Panc1 (cell line): ENCODE data around the gene SWAP70.

Source experiments
- CTCF ChIP-seq: fragments of 450-650 bp; IDR thresholded peaks from 2 replicates; pipeline ENCODE4 v1.5.1; 2017; ENCODE audit warnings: mild to moderate bottlenecking
- POLR2AphosphoS5 ChIP-seq: IDR thresholded peaks from 2 replicates; pipeline ENCODE4 v1.6.1; 2012; ENCODE audit warnings: mild to moderate bottlenecking, low read depth, low read length, moderate library complexity
- REST ChIP-seq, 2 experiments: IDR thresholded peaks; 2 replicates each; pipeline ENCODE4 v1.6.1; 2011 to 2012; ENCODE audit warnings: low read depth in 2 of 2, control low read depth in 1 of 2, low read length in 1 of 2, mild to moderate bottlenecking in 1 of 2, moderate library complexity in 1 of 2; ENCODE audit not compliant: insufficient read depth in 1 of 2
- SIN3A ChIP-seq: IDR thresholded peaks from 2 replicates; pipeline ENCODE4 v1.6.1; 2012; ENCODE audit warnings: low read depth, mild to moderate bottlenecking, low read length, moderate library complexity, borderline replicate concordance; ENCODE audit not compliant: insufficient read depth

- TF ChIP-seq CTCF (no peak), POLR2AphosphoS5 (no peak), SIN3A (no peak), REST (IDR thresholded peaks at IDR 0.05; ENCODE audit: insufficient read depth in 1 of 2, low read depth in 2 of 2, low read length in 1 of 2) (no peak)
Measured at GRCh38 chr11:9717719-9718118, 53.8 kb downstream of the SWAP70 start.
